Sigmoid colon (tissue), 4 donors: ENCODE results near the gene TEX13D.

Experiments
- EP300 ChIP-seq, 4 donors: sonication (generic); formaldehyde crosslinking; IDR thresholded peaks; one replicate each; pipeline ENCODE4 v1.6.1; 2017; ENCODE audit warnings: antibody characterized with exemption in 4 of 4
- POLR2A ChIP-seq, 2 donors: fragments of 450-650 bp; IDR thresholded peaks; one replicate each; pipeline ENCODE4 v1.6.1; 2016; ENCODE audit warnings: antibody characterized with exemption in 2 of 2, mild to moderate bottlenecking in 2 of 2, moderate library complexity in 2 of 2
- TF ChIP-seq, protein P1 (sequence below), 4 experiments: fragments of 450-650 bp in 3 of 4; fragments of 200-600 bp in 1 of 4; IDR thresholded peaks; one replicate each; pipeline ENCODE4 v1.5.1; 2016 to 2019; ENCODE audit warnings: antibody characterized with exemption in 4 of 4, mild to moderate bottlenecking in 3 of 4, moderate library complexity in 2 of 4

DNA sequence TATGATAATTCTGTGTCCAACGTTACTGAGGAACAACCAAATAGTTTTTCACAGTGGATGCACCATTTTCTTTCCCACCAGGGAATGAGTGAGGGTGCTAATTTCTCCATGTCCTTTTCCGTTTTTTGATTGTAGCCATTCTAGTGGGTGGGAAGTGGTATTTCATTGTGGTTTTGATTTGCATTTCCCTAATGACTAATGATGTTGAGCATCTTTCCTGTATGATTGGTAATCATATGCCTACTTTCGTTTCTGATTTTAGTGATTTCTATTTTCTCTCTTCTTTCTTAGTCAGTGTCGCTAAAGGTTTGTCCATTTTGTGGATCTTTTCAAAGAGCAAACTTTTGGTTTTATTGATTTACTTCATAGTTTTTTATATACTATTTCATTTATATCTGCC, 32.1 kb upstream of the TEX13D start:
- TF ChIP-seq EP300 (IDR thresholded peaks at IDR 0.05) (no peak), POLR2A (IDR thresholded peaks at IDR 0.05) (no peak)
- TF ChIP-seq, protein P1, sequence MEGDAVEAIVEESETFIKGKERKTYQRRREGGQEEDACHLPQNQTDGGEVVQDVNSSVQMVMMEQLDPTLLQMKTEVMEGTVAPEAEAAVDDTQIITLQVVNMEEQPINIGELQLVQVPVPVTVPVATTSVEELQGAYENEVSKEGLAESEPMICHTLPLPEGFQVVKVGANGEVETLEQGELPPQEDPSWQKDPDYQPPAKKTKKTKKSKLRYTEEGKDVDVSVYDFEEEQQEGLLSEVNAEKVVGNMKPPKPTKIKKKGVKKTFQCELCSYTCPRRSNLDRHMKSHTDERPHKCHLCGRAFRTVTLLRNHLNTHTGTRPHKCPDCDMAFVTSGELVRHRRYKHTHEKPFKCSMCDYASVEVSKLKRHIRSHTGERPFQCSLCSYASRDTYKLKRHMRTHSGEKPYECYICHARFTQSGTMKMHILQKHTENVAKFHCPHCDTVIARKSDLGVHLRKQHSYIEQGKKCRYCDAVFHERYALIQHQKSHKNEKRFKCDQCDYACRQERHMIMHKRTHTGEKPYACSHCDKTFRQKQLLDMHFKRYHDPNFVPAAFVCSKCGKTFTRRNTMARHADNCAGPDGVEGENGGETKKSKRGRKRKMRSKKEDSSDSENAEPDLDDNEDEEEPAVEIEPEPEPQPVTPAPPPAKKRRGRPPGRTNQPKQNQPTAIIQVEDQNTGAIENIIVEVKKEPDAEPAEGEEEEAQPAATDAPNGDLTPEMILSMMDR (IDR thresholded peaks at IDR 0.05): no peak
